SK-MEL-5 (cell line): Measurements from ENCODE around the gene DYRK1A. TPM values are rescaled to one million over a fixed set of nuclear protein-coding genes. Genes with fewer than 3 reads are reported as not detected.
"Not testable (repeated sequence)": the region's sequence is repeated elsewhere in the genome, so short reads cannot be mapped to it uniquely, and the experiment has no call there.

Experiments used
- DNase-seq: peaks from one replicate; pipeline ENCODE4 v3.0.0-alpha.2; 2016; ENCODE audit warnings: low read depth, low spot score
- in situ Hi-C: cut with HindIII; loops from 2 replicates; pipeline ENCODE4 v1.10.0; 2016; ENCODE audit warnings: low sequenced_read_pairs, high pct_unique_total_duplicates, low pct_unique_long_range_greater_than_20kb
- total RNA-seq: library from RNA; depleted of rRNA; stranded (reverse); fragments of >200 nt; shearing (Covaris generic); gene quantifications from 2 replicates; pipeline ENCODE4 v1.2.3, GENCODE V29; 2014

The DYRK1A gene
- total RNA-seq, 1 experiment from 2014 or later: 43.9 TPM

GRCh38 chr21:37524944-37525343 is 158.4 kb downstream of the DYRK1A start:
- in situ Hi-C loops, DNase-seq: not testable (repeated sequence)

- in situ Hi-C loops: no loop called here
- DNase-seq: no peak
These were observed 159.2 kb downstream of the DYRK1A start for GRCh38 chr21:37525810-37526209.

GRCh38 chr21:37527103-37527502 is 160.5 kb downstream of the DYRK1A start:
- in situ Hi-C loops: no loop called here
- no peak for DNase-seq

- no peak for DNase-seq
- in situ Hi-C loops: no loop called here
These were observed 161.1 kb downstream of the DYRK1A start for GRCh38 chr21:37527716-37528115.

- no peak for DNase-seq
- in situ Hi-C loops: no loop called here
These were observed 161.8 kb downstream of the DYRK1A start for GRCh38 chr21:37528150-37528937.

- in situ Hi-C loops: no loop called here
- no peak for DNase-seq
These were observed 163.1 kb downstream of the DYRK1A start for GRCh38 chr21:37529649-37530048.

GRCh38 chr21:37530901-37531351 is 164.4 kb downstream of the DYRK1A start:
- in situ Hi-C loops: no loop called here

GRCh38 chr21:37531431-37531932 is 164.9 kb downstream of the DYRK1A start:
- in situ Hi-C loops: no loop called here
- no peak for DNase-seq

More at GRCh38 chr21:37530901-37531351, 164.4 kb downstream of the DYRK1A start:
- no peak for DNase-seq

- DNase-seq: peak; percentile 61
These were observed 166.6 kb downstream of the DYRK1A start for GRCh38 chr21:37532868-37533780.

GRCh38 chr21:37534431-37534830 is 167.9 kb downstream of the DYRK1A start:
- in situ Hi-C loops: no loop called here
- no peak for DNase-seq

More at GRCh38 chr21:37532868-37533780, 166.6 kb downstream of the DYRK1A start:
- in situ Hi-C loops: no loop called here

- in situ Hi-C loops: no loop called here
- DNase-seq: no peak
These were observed 168.6 kb downstream of the DYRK1A start for GRCh38 chr21:37535130-37535529.

GRCh38 chr21:37535672-37536071 is 169.1 kb downstream of the DYRK1A start:
- DNase-seq: no peak
- in situ Hi-C loops: no loop called here

- no peak for DNase-seq
- in situ Hi-C loops: no loop called here
These were observed 170.2 kb downstream of the DYRK1A start for GRCh38 chr21:37536616-37537278.

GRCh38 chr21:37537391-37537996 is 170.9 kb downstream of the DYRK1A start:
- in situ Hi-C loops: no loop called here
- DNase-seq: no peak

GRCh38 chr21:37538971-37539590 is 172.5 kb downstream of the DYRK1A start:
- peak; percentile 80 for DNase-seq
- in situ Hi-C loops: no loop called here

GRCh38 chr21:37541128-37541527 is 174.6 kb downstream of the DYRK1A start:
- DNase-seq, in situ Hi-C loops: not testable (repeated sequence)

- in situ Hi-C loops: no loop called here
These were observed 175.9 kb downstream of the DYRK1A start for GRCh38 chr21:37542512-37542911.

More at GRCh38 chr21:37542512-37542911, 175.9 kb downstream of the DYRK1A start:
- no peak for DNase-seq
